H1 (cell line): ENCODE data around the gene DHDH. TPM values are rescaled to one million over a fixed set of nuclear protein-coding genes. Genes with fewer than 3 reads are reported as not detected.

Experiments used
- ASH2L ChIP-seq: fragments of 200-600, 300-600 bp; sonication (generic); IDR thresholded peaks from one replicate; pipeline ENCODE4 v1.7.1; 2017; ENCODE audit warnings: low read length
- BACH1 ChIP-seq: IDR thresholded peaks from 2 replicates; pipeline ENCODE4 v1.6.1; 2012; ENCODE audit warnings: low read length, improper control_type of control experiment
- CBX8 ChIP-seq: fragments of 300-800, 300-1000 bp; sonication (generic); IDR thresholded peaks from 2 replicates; pipeline ENCODE4 v1.7.1; 2016; ENCODE audit warnings: low read depth, low read length, borderline replicate concordance
- CEBPB ChIP-seq: IDR thresholded peaks from 2 replicates; pipeline ENCODE4 v1.6.1; 2012; ENCODE audit warnings: low read depth, low read length
- CHD2 ChIP-seq: IDR thresholded peaks from 2 replicates; pipeline ENCODE4 v1.6.1; 2012; ENCODE audit warnings: low read length, improper control_type of control experiment
- CREB1 ChIP-seq: IDR thresholded peaks from 2 replicates; pipeline ENCODE4 v1.6.1; 2012; ENCODE audit warnings: inconsistent platforms
- EGR1 ChIP-seq: IDR thresholded peaks from 2 replicates; pipeline ENCODE4 v1.6.1; 2011; ENCODE audit warnings: low read depth, low read length, borderline replicate concordance
- EP300 ChIP-seq, 2 experiments: IDR thresholded peaks; 1 replicate in 1 of 2; 2 replicates in 1 of 2; pipeline ENCODE4 v1.6.1; 2011 to 2012; ENCODE audit warnings: low read depth in 2 of 2, low read length in 2 of 2, mild to moderate bottlenecking in 2 of 2, borderline replicate concordance in 1 of 2, inconsistent platforms in 1 of 2, moderate library complexity in 1 of 2
- GTF2F1 ChIP-seq: IDR thresholded peaks from 2 replicates; pipeline ENCODE4 v1.6.1; 2012; ENCODE audit warnings: low read depth, low read length, improper control_type of control experiment, borderline replicate concordance
- JUN ChIP-seq: IDR thresholded peaks from 2 replicates; pipeline ENCODE4 v1.6.1; 2011; ENCODE audit warnings: low read depth, mild to moderate bottlenecking, improper control_type of control experiment, low read length
- KDM1A ChIP-seq: fragments of 200-600, 300-600 bp; sonication (generic); IDR thresholded peaks from 2 replicates; pipeline ENCODE4 v1.7.1; 2016; ENCODE audit warnings: mild to moderate bottlenecking, low read length, borderline replicate concordance
- PHF8 ChIP-seq: fragments of 200-600 bp; sonication (generic); conservative IDR thresholded peaks from 2 replicates; pipeline ENCODE4 v1.7.1; 2012; ENCODE audit warnings: low read depth, mild to moderate bottlenecking, inconsistent platforms, low read length, moderate library complexity
- POLR2AphosphoS5 ChIP-seq: IDR thresholded peaks from 2 replicates; pipeline ENCODE4 v1.6.1; 2011; ENCODE audit warnings: low read depth, low read length
- RNF2 ChIP-seq: fragments of 200-900, 300-1000 bp; sonication (generic); IDR thresholded peaks from 2 replicates; pipeline ENCODE4 v1.7.1; 2016; ENCODE audit warnings: borderline replicate concordance, low read depth, mild to moderate bottlenecking, antibody characterized with exemption, low read length; ENCODE audit not compliant: poor library complexity, severe bottlenecking; ENCODE audit errors: missing control alignments
- RXRA ChIP-seq: IDR thresholded peaks from 2 replicates; pipeline ENCODE4 v1.6.1; 2011; ENCODE audit warnings: low read depth, mild to moderate bottlenecking, low read length, moderate library complexity; ENCODE audit not compliant: insufficient read depth
- SP1 ChIP-seq: IDR thresholded peaks from 2 replicates; pipeline ENCODE4 v1.6.1; 2011; ENCODE audit warnings: low read depth, low read length
- TAF7 ChIP-seq: optimal IDR thresholded peaks from 2 replicates; pipeline ENCODE3; 2011; ENCODE audit warnings: low read depth, mild to moderate bottlenecking, inconsistent platforms, low read length, moderate library complexity, borderline replicate concordance
- TBP ChIP-seq: IDR thresholded peaks from 2 replicates; pipeline ENCODE4 v1.6.1; 2011; ENCODE audit warnings: low read depth, low read length, improper control_type of control experiment
- TEAD4 ChIP-seq: IDR thresholded peaks from 2 replicates; pipeline ENCODE4 v1.6.1; 2012; ENCODE audit warnings: low read depth, low read length, inconsistent platforms, mixed read lengths
- USF2 ChIP-seq: IDR thresholded peaks from 2 replicates; pipeline ENCODE4 v1.6.1; 2011; ENCODE audit warnings: low read length, improper control_type of control experiment
- YY1 ChIP-seq: IDR thresholded peaks from 2 replicates; pipeline ENCODE4 v1.6.1; 2011; ENCODE audit warnings: low read depth, mild to moderate bottlenecking, low read length
- polyA plus RNA-seq, 7 experiments: library from polyadenylated mRNA; depleted of rRNA in 3 of 7; stranded (reverse) in 5 of 7; unstranded in 2 of 7; fragments of >200 nt in 5 of 7; fragments of 200-250 nt in 2 of 7; gene quantifications; 1 replicate in 5 of 7; 2 replicates in 1 of 7; 4 replicates in 1 of 7; pipeline versions ENCODE4 v1.2.1 to v1.2.3, GENCODE V29; 2011 to 2013; ENCODE audit warnings: missing spikeins in 2 of 7, mixed read lengths in 2 of 7
- total RNA-seq: library from RNA; stranded (reverse); fragmentation: NEBNext Ultra II Directional; extraction: Animal tissue kit (Norgen Biotek cat#: 25700); gene quantifications from 2 replicates; pipeline ENCODE4 v1.2.1, GENCODE V29; 2021
- TF ChIP-seq, protein P1 (sequence below): IDR thresholded peaks from 2 replicates; pipeline ENCODE4 v1.6.1; 2012; ENCODE audit warnings: inconsistent platforms

Gene DHDH
- total and polyA plus RNA-seq, 2 of the 8 experiments (the other 6 are each of a cell fraction or from before 2014, with no cell fraction given): 2.2 to 2.8 TPM

DNA sequence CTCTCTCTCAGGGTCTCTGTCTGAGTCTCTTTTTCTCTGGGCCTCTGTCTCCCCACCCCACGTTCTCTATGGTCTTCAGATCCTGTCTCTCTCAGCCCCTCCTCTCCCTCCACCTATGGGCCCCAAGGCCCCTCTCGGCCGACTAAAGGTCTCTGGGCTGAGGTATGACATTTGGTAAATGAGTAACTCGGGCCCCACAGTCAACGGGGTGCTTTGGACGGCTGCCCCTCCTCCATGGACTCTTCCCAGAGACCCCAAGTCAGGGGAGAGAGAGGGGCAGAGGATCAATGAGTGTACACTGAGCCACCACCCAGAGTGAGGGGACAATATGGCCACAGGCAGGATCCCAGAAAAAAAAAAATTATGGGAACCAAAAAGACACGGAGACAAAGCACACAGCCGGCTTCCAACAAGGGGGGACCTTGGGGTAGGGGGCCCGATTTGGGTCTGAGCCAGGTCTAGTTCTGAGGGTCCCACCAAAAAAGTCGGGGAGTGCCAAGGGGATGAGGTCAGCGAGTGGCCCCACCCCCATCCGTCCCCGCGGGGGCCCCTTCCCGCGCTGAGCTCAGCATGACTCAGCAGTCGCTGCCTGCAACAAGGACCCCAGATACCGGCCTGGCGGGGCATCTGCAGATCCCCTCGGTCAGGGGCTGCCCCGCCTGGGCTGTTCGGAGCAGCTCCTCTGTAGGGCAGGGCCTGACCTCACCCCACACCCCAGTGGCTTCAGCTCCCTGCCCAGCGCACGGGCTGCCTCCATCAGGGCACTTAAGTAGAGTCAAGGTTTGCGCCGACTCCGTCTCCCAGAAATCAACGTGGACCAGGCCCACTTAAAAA is 30.1 kb downstream of the DHDH start (continued):
- TF ChIP-seq RXRA (0 out of 2 replicates have a peak, but pooled peaks have one; percentile 14), GTF2F1 (0 out of 2 replicates have a peak, but pooled peaks have one; percentile 47), CBX8 (no peak), POLR2AphosphoS5 (peak; percentile 78), EP300 (IDR thresholded peaks at IDR 0.05; ENCODE audit: borderline replicate concordance in 1 of 2, low read depth in 2 of 2, low read length in 2 of 2) (peak; percentile 14 to 42; a peak in 2 of 3 replicates), PHF8 (0 out of 2 replicates have a peak, but pooled peaks have one; percentile 23), CEBPB (0 out of 2 replicates have a peak, but pooled peaks have one; percentile 28), ASH2L (peak; percentile 58), EGR1 (no peak), SP1 (0 out of 2 replicates have a peak, but pooled peaks have one; percentile 51), JUN (peak; percentile 95), KDM1A (no peak), TBP (peak; percentile 69), CREB1 (peak; percentile 34), BACH1 (peak; percentile 100), CHD2 (peak; percentile 43; the same call in 1 of the 2 replicates), RNF2 (no peak), YY1 (peak; percentile 25; the same call in 1 of the 2 replicates), TAF7 (peak; percentile 66), USF2 (0 out of 2 replicates have a peak, but pooled peaks have one; percentile 15), TEAD4 (peak; percentile 24; the same call in 1 of the 2 replicates)
- TF ChIP-seq, protein P1, sequence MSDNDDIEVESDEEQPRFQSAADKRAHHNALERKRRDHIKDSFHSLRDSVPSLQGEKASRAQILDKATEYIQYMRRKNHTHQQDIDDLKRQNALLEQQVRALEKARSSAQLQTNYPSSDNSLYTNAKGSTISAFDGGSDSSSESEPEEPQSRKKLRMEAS: peak; percentile 44
